C4-2B (cell line): Measurements from ENCODE around the gene HDAC4.

Experiments used
- H3K27ac ChIP-seq: fragments of 450-650 bp; 2 replicates; pipeline ENCODE4 v1.5.1; 2017
- ZFX ChIP-seq: fragments of 450-650 bp; IDR thresholded peaks from 2 replicates; pipeline ENCODE4 v1.6.1; 2017
- TF ChIP-seq, protein P1 (sequence below): fragments of 450-650 bp; conservative IDR thresholded peaks from 2 replicates; pipeline ENCODE4 v1.5.1; 2017; ENCODE audit warnings: mild to moderate bottlenecking

The HDAC4 gene

DNA sequence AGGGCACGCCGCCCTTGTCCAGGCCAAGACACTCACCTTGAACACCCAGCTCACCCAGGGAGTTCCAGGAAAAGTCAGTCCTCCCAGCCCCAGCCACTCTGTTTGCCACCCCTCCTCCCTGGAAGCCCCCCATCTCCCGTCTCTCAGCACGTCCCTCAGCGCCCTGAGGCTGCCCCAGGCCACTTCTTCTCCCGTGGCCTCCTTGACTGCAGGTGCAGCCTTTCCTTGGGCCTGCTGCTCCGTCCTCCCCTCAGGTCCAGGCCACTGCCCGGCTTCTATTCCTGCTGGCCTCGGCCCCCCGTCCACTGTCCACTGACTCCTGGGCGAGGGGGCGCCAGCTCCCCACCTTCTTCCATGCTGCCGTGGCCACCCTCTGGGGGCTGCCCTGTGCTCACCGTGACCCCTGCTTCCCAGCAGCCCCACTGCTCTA, 239.1 kb downstream of the HDAC4 start:
- H3K27ac ChIP-seq, result no peak overlapping the region
- no peak for TF ChIP-seq ZFX
- TF ChIP-seq, protein P1, sequence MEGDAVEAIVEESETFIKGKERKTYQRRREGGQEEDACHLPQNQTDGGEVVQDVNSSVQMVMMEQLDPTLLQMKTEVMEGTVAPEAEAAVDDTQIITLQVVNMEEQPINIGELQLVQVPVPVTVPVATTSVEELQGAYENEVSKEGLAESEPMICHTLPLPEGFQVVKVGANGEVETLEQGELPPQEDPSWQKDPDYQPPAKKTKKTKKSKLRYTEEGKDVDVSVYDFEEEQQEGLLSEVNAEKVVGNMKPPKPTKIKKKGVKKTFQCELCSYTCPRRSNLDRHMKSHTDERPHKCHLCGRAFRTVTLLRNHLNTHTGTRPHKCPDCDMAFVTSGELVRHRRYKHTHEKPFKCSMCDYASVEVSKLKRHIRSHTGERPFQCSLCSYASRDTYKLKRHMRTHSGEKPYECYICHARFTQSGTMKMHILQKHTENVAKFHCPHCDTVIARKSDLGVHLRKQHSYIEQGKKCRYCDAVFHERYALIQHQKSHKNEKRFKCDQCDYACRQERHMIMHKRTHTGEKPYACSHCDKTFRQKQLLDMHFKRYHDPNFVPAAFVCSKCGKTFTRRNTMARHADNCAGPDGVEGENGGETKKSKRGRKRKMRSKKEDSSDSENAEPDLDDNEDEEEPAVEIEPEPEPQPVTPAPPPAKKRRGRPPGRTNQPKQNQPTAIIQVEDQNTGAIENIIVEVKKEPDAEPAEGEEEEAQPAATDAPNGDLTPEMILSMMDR, result no peak

DNA sequence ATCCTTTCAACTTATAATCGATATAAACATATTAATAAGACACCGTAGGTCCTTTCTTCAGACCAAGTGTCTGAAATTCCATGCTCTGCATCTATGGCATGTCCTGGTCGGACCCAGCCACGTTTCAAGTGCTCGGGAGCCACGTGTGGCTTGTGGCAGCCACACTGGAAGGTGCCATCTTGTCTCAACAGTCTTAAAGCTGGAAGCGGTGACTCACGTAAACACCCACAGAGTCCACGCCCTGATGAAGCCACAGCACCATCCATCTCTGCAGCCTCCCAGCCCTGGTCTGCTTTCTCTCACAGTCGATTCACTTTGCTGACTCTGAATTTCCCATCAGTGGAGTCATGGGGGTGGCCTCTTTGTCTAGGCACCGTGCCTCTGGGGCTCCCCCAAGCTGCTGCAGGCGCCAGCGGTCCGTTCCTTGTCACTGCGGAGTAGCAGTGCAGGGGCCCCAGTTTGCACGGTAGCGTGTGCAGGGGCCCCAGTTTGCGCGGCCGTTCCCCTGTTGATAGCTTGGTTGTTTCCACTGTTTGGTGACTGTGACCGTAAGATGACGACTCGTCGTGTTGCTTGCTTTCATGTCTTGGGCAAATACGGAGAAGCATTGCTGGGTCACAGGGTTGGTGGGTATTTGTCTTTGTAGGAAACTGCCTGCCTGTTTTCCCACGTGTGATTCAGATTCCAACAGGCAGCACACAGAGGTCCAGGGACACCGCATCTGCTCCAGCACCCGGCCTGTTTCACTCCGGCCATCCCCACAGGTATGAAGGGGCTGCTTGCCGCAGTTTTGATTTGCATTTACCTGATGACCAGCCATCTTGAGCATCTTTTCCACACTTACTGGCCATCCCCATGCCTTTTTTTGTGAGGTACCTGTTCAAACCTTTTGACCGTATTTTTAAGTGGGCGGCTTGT, 240.3 kb downstream of the HDAC4 start:
- TF ChIP-seq ZFX, result no peak
- TF ChIP-seq, protein P1, result no peak
- H3K27ac ChIP-seq, result no peak overlapping the region

DNA sequence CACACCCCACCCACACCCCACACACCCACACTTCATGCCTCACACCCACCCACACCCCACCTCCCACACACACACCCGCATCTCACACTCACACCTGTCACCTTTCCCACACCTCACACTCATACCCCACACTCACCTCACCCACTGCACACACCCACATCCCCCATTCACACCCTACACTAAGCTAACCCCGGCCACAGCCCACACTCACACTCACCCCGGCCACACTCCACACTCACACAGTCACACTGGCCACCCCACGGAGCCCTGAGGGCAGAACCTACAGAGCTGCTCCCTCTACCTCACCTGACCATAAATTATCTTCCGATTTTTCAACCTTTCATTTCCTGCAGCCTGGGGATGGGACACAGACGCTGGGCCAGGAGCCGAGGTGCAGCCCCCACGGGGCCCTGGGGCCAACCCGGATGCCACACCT, 241.3 kb downstream of the HDAC4 start:
- TF ChIP-seq ZFX, result no peak
- TF ChIP-seq, protein P1, result no peak
- H3K27ac ChIP-seq, result no peak overlapping the region

DNA sequence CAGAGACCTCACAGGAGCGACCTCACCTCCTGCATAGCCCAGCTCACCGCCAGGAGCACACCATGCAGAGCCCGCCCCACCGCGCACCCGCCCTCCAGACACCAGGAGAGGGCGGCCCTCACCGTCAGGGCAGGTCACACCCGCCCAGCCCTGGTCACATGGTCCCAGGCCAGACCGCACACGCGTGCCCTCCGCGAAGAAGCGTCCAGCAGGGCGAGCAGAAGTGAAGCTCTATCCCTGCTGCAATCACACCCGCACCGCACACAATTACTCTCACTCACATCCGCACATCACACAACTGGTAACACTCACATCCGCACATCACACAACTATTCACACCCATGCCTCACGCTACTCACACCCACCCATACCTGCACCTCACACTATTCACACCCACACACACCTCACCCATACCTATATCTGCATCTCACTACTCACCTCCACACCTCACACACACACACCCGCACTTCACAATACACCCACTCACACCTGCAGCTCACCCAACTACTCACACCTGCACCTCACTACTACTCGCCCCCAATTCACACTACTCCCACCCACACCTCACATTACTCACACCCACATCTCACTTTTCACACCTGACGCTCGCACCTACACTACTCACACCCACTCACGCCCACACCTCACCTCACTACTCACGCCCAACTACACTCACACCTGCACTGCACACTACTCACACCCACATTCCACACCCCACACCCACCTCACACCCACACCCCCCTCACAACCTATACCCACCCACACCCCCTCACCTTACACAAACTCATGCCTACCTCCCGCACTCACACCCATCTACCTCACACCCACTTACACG, 242.0 kb downstream of the HDAC4 start:
- no peak for TF ChIP-seq ZFX
- TF ChIP-seq, protein P1, result no peak
- no peak overlapping the region for H3K27ac ChIP-seq

DNA sequence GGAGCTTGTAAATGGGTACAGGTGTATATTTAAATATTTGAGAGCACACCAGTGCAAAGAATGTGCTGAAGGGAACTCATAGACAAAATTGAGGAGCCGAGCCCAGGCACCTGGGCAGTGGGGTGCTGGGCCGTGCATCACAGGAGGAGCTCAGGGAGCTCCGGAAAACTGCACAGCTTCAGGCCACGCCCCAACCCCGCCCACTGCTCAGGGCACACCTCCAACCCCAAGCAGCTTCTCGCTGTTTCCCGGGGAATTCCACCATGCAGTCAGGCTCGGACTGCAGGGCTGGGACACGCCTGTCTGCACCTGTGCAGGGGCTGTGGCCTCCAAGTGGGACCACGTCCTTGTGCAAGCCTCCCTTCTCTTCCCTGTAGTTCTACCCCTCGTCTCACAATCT, 243.0 kb downstream of the HDAC4 start:
- H3K27ac ChIP-seq, result peak overlapping the region; percentile 30; the same call in 1 of the 2 replicates

DNA sequence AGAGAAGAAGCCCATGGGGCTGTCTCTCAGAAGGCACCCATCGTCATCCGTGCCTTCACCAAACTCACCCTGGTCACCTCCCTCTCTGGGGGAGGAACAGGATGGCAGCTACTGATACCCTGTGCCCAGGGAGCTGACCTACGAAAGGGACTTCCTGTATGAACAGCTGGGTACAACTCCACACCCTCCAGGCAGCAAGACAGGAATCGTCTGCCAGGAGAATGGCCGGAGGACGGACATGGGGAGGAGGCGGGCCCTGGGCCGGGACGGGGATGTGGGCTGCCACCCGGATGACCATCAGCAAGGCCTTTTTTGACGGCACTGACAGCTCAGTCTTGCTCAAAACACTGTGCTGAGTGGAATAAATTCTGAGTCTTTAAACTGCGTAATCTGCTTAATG, 243.6 kb downstream of the HDAC4 start:
- TF ChIP-seq, protein P1, result no peak
- no peak for TF ChIP-seq ZFX
- peak overlapping the region; percentile 30 for H3K27ac ChIP-seq

More for the DNA sequence above, 243.0 kb downstream of the HDAC4 start:
- TF ChIP-seq, protein P1, result no peak
- TF ChIP-seq ZFX, result no peak
